GM23248 (cell line): ENCODE results near the gene AHI1.

Experiments used
- EZH2 ChIP-seq: fragments of 200-600 bp; sonication (generic); IDR thresholded peaks from 2 replicates; pipeline ENCODE4 v1.6.1; 2018; ENCODE audit warnings: antibody characterized with exemption, mild to moderate bottlenecking; ENCODE audit not compliant: insufficient read depth, poor library complexity, severe bottlenecking
- EZH2phosphoT487 ChIP-seq: fragments of 200-600 bp; sonication (generic); IDR thresholded peaks from 2 replicates; pipeline ENCODE4 v1.6.1; 2018; ENCODE audit warnings: antibody characterized with exemption, moderate library complexity, mild to moderate bottlenecking, low read depth; ENCODE audit not compliant: insufficient read depth

DNA sequence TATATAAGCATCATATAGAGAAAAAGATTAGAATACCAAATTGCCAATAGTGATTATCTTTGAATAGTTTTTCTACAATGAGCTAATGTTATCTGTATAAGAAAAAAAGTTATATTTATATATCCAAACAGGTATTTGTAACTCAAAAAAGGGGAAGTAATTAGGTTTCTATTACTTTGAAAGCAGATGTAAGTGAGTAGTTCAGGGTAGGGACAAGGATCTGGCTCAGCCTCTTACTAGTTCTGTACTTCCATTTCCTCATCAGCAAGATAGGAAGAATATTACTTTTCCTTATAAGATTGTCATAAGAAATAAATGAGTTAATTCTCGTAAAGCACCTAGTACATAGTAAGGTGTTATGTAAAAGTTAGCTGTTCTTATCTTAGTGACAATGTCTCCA lies 32.2 kb downstream of the AHI1 start:
- TF ChIP-seq EZH2phosphoT487 (no peak), EZH2 (no peak)
